ENCODE measurements around the gene RHOB. TPM values are rescaled to one million over a fixed set of nuclear protein-coding genes. Genes with fewer than 3 reads are reported as not detected.
"Not testable (repeated sequence)": the region's sequence is repeated elsewhere in the genome, so short reads cannot be mapped to it uniquely, and the experiment has no call there.

RHOB gene
- total RNA-seq, 1 donor from 2014 or later: 296 TPM

- DNase-seq: no peak
Observed at GRCh38 chr2:20422402-20423271, 24.2 kb upstream of the RHOB start.

- no peak for DNase-seq
Observed at GRCh38 chr2:20423359-20423758, 23.5 kb upstream of the RHOB start.

DNA sequence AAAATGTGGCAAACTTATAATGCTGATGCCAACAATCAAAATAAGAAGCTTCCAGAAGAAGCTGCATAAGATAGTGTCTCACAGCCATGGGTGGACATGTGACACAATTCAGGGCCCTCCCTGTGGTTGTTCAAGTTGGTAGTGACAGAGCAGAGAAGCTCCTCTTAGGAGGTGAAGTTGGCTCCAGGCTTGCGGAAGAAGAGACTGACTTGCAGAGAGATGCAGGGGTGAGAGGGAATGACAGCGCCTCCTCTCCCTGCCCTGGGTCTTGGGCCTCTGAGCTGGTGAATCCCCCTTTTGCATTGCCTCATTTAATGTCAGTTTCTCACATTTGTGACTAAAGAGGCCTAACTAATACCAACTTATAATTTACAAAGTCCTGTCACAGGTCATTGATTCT lies 23.0 kb upstream of the RHOB start:
- DNase-seq: no peak

GRCh38 chr2:20424300-20425290 lies 22.3 kb upstream of the RHOB start:
- no peak for DNase-seq

GRCh38 chr2:20425371-20425881 lies 21.4 kb upstream of the RHOB start:
- DNase-seq: no peak

DNA sequence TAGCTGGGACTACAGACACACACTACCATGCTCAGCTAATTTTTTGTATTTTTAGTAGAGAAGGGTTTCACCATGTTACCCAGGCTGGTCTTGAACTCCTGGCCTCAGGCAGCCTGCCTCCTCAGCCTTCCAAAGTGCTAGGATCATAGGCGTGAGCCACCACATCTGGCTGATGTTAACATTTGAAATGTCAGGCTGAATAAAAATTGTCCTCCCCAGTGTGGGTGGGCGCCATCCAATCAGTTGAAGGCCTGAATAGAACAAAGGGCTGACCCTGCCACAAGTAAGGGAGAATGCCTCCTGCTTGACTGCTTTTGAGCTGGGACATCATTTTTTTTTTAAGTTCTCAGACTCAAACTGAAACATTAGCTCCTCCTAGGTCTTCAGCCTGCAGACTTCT lies 21.0 kb upstream of the RHOB start:
- no peak for DNase-seq

DNA sequence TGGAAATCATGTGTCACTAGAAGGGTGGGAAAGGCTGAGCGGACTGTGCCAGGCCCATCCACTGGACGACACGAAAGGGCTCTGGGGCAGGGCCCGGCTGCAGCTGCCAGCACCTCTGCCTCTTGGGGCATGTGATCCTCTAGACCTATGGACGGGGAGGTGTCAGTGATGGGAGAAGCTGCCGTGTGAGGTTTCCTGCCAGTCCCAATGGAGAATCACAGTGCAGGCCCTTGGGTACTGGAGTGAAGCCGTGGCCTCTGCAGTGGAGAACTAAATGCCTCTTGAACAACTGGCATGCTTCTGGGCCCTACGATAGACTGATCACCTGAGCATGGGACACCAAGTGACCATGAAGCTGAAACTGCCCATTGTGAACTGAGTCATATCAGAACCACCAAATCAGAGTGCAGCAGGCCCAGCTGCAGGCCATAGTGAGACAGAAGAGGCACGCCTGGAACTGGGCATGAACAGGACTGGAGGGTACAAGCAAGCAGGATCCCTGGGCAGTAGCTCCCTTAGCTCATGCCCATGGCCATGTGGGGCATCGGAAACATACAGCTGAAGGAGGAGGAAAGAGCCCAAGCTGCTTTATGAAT lies 18.8 kb upstream of the RHOB start:
- DNase-seq: no peak

- no peak for DNase-seq
Observed at GRCh38 chr2:20428717-20429490, 18.0 kb upstream of the RHOB start.

- no peak for DNase-seq
Observed at GRCh38 chr2:20429528-20429927, 17.3 kb upstream of the RHOB start.

DNA sequence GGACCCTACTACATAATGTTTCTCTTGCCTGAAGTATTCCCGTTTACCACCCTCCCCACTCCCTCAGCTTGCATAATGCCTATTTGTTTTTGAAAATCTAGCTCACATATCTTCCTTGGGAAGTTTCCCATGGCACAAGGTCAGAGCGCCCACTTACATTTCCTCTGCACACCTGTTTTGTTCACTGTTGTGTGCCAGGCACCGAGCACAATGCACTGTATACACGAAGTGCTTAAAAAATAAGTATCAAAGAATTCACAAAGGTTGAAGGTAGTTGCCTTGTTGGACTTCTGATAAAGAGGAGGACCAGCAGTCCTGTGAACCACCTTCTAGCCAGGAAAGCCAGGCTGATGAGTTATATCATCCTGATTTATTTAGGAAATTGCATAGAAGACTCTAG lies 16.8 kb upstream of the RHOB start:
- no peak for DNase-seq

- no peak for DNase-seq
Observed at GRCh38 chr2:20430461-20431300, 16.2 kb upstream of the RHOB start.

DNA sequence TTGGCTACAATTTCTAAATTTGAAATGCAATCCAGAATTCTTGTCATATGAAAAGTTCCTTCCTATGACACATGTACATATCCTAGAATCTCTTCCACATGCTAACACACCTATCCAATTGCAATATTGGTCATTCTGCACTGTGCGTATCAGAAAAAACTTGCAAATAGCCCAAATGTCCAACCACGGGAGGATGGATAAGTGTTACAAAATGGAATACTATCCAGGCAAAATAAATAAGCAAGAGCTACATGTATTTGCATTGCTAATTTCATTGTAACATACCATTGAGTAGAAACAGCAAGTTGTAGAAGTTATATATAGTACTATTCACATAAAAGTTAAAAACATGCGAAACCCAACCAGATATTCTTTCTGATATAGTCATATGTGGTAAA lies 15.6 kb upstream of the RHOB start:
- DNase-seq: no peak

DNA sequence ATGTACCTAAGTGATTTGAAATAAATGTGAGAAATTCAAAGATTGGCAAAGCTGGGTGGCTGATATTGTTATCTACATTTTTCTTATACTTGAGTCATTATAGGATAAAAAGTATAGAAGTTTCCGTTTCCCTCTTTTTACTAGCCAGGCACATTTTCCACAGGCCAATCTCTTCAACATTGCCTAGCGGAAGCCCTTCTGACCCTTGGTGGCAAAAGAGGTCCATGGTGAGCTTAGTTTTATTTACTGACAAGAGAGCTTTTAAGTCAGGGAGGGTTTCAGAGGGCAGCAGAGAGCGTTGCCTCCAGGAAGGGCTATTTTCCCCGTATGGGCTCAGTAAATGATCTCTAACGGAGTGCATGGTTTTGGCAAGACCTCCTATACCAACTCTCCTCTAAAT lies 15.1 kb upstream of the RHOB start:
- DNase-seq: no peak

- DNase-seq: no peak
Observed at GRCh38 chr2:20432714-20433113, 14.2 kb upstream of the RHOB start.

- no peak for DNase-seq
Observed at GRCh38 chr2:20433249-20433648, 13.6 kb upstream of the RHOB start.

DNA sequence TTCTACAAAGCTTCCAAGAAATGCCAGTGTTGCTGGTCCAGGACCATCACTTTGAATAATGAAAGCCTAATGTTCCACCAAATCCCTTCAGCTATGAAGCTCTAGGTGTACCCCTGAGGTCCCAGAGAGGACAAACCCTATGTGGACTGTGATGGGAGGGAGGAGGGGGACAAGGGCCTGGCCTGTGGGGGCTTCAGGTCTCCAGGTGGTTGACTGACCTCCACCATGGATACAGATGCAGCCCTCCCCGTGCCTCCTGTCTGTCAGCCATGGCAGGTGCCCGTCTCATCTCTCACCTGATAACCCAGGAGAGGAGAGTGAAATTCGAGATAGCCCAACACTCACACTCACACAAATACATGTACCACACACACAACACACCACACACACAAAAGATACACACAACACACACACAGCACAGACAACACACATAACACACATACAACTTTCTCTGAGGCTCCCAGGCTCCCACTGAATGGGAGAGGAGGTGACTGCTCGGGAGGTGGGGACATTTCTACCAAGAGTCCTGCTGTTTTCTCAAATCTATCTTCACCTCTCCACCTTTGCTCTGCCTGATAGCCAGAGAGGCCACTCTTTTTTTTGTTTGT lies 12.8 kb upstream of the RHOB start:
- DNase-seq: no peak

- DNase-seq: no peak
Observed at GRCh38 chr2:20434588-20435294, 12.1 kb upstream of the RHOB start.

DNA sequence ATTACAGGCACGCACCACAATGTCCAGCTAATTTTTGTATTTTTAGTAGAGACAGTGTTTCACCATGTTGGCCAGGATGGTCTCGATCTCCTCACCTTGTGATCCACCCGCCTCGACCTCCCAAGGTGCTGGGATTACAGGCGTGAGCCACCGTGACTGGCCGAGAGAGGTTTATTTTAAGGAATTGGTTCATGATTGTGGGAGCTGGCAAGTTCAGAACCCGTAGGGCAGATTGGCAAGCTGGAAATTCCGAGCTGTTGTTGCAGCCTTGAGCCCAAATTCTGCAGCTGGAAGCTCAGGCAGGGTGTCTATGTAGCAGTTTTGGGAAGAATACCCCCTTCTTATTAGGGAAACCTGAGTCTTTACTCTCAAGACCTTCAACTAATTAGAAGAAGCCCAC lies 11.4 kb upstream of the RHOB start:
- not testable (repeated sequence) for DNase-seq

DNA sequence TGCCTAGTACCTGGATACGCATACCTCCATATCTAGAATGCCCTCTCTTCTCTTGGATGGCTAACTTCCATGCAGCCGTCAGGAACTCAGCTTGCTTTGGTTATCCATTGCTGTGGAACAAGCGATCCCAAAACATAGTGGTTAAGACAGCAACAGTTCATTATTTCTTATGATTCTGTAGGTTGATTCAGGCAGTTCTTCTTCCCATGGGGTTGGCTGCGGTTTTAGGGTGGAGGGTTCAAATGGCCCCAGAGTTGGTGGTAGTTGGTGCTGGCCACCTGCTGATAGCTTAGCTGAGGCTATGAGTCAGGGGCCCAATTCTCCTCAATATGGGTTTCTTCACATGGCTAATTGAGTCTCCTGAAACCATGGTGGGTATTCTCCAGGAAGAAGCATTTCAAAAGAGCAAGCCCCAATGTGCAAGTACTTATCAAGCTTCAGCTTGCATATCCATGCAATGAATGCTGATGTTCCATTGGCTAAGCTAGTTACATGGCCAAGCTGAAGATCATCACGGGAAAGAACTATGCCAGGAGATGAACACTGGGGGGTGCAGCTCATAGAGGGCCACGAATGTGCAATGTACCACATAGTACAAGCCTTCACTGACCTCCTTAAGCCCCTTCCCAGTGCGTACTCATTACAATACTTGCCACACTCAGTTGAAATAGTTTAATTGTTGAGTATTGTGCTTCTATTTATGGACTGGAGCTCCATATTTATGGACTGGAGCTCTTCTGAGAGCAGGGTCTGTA lies 10.0 kb upstream of the RHOB start:
- no peak for DNase-seq

Data from occipital lobe (tissue), 2 donors.